GM21390 (cell line): ENCODE data around the gene KRT14.
"Not testable (repeated sequence)": the region's sequence is repeated elsewhere in the genome, so short reads cannot be mapped to it uniquely, and the experiment has no call there.

Source experiments
- ATAC-seq: cut with Tn5 transposase; IDR thresholded peaks from one replicate; pipeline ENCODE4 v1.9.1; 2021; ENCODE audit not compliant: unreplicated experiment

Gene KRT14

DNA sequence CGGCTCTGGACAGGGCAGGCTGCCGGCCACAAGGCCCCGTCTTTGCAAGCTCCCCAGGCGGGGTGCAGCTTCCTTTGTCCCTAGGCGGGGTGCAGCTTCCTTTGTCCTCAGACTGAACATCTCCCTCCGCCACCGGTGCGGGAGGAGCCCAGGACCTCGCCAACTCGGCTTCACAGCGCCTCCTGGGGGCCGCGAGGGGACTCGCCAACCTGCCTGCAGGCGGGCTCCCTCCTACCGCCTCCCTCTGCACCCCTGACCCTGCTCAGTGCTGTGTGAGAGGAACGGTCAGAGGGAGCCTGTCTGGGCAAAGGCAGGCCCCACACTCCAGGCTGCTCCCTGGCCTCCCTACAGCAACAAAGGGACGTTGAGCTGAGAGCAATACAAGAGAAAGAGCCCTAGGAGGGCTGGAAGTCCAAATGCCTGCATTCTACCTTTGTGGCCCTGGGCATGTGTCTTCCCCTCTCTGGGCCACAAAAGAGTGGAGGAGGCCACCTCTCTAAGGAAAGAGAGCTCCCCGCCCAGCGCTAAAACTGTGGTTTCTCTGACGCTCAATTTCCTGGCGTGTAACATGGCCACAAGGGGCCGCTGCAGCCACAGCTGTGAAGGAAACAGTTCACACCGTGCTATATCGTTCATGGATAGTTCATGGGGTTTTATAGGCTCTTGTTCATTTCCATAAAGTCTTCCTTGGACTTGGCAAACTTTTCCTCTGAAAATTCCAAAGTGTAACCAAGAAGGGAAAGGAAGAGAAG is 37.7 kb downstream of the KRT14 start:
- no peak for ATAC-seq

DNA sequence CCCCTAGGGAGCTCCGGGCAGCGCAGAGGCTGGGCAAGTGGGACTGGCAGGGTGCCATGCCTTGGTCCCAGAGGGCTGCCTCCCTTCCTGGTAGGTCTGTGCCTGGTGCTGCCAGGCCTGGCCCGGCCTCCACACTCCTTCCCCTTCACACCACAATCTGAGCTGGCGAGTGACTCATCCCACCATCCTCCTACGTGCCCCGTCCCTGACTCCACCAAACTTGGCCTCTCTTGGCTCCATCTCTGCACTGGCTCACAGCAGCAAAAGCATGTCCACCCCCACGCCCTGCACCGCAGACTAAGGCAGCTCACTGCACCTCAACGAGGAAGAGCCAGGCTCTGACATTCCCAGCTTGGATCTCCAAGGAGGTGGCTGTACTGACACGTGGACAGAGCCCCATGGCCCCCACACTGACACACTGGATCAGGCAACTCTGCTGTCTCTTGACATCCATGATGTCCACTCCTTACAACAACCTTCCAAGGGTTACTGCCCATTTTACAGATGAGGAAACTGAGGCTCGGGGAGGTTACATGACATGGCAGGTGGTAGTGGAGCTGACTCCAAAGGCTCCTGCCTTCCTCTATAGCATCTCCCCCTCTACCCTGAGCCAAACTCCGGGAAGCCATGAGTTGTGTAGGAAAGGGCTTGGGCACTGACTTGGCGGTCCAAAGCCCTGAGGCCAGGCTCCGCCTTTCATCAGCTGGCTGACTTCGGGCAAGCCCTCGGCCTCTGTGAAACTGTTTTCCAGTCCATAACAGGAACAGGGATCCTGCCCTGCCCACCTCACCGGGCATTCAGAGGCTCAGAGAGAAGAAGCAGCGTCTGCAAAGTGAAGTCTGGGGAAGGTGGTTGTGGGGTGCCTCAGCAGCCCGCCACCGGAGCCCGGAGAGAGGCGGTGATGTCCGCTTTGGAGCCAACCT is 38.5 kb downstream of the KRT14 start:
- ATAC-seq, result no peak

DNA sequence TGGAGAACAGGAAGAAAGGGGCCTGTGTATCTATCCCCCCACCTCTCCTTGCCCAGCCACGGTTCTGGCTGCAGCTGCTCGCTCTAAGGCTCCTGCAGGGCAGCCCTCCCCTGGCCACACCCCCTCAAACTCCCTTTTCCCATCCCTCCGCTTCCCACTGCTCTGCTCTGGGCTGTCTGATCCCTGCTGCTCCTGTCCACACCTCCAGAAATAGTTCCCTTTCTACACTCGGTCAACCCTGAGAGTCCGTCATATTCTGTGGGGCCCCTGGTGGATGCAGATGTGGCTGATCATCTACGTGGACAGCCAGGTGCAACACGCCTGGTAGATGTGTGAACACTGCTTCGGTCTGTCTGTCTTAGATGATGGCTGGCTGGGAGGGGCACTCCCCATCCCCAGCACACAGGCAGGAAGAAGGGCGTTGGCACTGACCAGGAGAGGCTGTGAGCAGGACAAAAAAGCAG is 39.3 kb downstream of the KRT14 start:
- no peak for ATAC-seq

DNA sequence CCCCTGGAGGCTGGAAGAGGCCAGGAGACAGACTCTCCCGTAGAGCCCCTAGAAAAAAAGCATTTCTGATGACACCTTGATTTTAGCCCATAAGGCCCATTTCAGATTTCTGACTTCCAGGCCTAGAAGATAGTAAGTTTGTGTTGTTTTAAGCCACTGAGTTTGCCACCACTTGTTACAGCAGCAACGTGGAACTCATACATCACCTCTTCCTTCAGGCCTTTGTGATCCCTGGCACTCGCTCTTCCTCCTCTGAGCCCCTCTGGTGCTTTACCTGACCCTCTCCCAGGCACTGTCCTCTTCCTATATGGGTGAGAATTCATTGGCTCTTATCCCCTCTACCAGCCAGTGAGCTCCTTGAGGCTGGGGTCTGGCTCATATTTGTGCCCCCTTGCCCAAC is 39.9 kb downstream of the KRT14 start:
- ATAC-seq, result no peak

DNA sequence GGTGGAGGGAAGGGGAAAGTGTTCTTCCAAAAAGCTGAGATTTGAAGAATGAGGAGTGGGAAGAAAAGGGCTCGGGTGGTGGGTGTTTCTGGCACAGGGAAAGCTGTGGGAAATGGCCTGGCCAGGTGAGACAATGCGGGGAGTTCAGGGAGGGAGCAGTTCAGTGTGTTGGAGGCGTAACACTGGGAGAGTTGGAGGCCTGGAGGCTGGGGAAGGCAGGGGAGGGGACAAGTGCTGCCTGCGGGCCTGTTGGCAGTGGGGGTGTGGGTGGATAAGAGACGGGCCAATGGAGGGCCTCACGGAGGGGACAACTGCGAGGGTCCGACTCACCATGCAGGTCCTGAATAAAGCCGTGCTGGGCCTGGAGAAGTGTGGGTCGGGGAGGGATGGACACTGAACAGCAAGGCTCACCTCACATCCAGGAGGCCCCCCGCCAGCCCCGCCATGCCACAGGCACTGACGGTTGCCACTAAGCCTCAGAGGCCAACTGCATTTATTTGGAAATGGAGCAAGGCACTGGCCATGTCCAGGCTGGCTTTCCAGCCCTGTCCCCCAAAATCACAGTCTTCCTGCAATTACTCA is 40.8 kb downstream of the KRT14 start:
- ATAC-seq, result no peak

DNA sequence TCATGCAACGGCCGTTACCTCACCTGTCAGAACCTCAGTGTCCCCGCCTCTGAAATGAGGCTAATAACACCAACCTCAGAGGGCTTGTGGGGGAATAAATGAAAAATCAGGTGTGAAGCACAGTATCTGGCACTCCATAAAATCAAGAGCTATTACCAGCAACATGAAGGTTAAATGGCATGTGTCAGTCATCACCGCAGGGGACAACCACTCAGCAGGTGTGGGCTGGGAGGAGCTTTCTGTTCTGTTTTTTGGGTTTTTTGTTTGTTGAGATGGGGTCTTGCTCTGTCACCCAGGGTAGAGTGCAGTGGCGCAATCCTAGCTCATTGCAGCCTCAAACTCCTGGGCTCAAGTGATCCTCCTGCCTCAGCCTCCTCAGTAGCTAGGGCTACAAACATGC is 41.8 kb downstream of the KRT14 start:
- no peak for ATAC-seq

DNA sequence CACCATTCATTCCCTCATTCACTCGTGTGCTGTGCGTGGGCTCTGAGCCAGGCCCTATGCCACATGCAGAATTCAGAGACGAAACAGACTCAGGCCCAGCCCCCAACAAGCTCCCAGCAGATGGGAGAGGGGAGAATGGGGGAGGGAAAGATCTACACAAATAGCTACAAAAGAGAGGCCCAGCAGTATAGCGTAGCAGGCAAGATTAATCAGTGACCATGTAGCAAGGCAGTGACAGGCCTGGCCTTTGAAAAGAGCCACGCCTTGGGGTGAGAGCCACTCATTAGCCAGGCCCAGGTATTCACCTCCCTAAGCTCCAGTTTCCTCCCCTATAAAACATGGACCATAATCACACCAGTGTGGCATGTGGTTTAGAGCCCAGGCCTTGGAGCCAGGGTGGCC is 42.2 kb downstream of the KRT14 start:
- no peak for ATAC-seq

DNA sequence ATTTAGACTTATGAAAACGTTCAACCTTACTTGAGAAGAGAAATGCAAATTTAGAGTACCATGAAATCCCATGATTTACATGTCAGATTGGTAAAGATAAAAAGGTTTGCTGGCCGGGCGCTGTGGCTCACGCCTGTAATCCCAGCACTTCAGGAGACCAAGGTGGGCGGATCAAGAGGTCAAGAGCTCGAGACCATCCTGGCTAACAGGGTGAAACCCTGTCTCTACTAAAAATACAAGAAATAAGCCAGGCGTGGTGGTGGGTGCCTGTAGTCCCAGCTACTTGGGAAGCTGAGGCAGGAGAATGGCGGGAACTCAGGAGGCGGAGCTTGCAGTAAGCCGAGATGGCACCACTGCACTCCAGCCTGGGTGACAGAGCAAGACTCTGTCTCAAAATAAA is 43.9 kb downstream of the KRT14 start:
- not testable (repeated sequence) for ATAC-seq

DNA sequence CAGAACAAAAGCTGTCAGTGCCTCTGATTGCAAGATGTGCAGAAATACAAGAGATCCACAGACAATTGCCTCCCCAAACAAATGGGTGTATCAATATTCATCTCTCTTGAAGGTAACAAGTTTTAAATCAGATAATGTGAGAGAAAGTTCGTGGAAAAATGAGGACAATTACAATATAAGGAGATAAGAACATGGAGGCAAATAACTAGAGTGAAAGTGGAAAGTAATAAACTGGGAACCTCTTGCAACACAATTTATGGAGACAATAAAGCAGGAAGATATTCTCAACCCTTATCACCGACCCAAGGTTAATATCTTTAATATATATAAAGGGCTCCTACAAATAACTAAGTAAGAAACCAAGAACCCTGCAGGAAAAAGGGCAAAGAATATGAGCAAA is 44.3 kb downstream of the KRT14 start:
- ATAC-seq, result no peak

DNA sequence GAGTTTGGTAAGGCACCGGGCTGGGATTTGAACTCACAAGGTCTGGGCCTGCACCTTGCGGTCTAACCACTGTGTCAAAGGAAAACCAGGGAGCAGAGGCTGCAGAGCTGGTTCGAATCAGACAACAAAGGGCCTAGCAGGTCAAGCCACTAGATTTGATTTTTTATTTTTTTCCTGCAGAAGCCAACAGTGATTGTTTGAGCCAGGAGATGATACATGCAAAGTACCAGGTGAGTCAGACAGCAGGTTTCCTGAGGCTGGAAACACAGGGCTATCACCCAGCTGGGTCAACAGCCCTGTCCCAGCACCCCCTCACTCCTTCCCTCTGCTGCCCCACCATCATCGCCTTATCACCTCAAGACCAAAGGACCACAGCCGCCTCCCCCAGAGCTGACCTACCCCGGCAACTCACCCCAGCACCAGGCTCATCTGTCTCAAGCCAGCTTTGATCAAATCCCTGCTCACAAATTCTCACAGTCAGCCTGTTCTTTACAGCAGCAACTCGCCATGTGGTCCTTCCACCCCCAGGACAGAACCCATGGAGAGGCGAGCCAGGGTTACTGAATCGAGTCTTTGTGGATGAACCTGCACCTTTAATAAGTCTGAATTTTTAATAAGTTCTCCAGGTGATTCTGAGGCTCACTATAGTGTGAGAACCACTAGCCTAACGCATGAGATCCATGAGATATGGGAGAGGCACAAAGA is 45.6 kb downstream of the KRT14 start:
- ATAC-seq, result no peak

DNA sequence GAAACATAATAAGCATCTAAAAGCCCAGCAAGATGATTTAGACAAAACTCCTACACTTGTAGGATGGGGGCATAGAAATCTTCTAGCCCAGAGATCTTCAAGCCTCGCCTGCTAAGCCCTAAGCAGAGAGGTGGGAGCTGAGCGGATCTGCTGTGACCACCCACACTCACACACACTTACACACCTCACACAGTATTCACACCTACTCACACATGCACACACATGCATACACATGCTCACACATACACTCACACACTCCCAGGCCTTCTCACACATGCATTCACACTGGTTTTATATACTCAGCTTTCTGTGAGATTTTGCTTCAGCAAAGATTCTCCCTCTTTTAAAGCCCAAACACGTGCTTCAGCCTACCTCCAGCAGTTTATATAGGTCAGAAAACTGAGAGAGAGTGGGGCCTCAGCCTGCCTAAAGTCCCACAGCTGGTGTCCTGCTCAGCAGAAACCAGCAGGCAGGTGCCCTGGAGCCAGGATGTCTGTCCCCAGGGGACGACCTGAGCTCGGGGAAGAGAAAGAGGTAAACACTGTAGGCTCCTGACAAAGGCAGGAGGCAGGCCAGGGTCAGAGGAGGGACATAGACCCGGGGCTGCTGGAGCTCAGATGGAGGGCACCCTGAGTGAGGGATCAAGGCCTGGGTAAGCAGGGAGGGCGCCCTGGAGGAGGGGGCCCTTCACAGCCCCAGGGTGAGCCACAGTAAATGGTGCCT is 46.6 kb downstream of the KRT14 start:
- ATAC-seq, result no peak

DNA sequence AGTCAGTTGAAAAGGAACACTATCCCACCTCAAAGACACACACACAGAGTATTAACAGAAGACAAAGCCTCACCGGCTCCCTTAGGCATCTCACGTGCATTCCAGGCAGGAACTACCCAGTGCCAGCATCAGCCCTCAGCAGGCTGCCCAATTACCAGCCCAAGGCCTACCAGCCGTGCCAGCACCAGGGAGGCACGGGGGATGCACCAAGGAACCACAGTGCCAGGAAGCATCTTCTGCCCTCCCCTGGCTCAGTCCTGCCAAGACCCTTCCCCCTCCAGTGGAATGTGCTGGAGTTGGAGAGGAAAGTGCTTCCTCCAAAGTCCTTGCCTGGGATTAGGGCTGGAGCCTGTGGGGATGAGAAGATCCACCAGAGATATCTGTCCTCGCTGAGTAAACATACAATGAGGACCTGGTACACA is 47.6 kb downstream of the KRT14 start:
- no peak for ATAC-seq

DNA sequence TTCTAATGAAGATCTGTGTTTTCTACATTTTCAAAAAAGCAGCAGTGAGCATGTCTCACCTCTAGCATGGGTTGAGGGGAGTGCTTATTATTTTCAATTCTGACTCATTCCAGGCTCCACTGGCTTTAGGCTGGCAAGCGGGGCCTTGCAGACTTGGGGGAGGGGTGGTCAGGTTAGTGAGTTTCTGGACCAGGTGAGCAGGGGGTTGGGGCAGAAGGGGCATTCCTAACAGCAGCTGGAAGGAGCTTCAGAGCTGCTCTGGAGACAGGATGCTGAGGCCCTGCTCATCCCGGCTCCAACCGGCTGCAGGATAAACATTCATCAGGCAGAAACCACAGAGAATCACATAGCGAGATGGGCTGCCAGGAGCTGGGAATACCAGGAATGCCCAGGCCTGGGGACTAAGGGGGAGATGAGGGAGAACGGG is 48.1 kb downstream of the KRT14 start:
- ATAC-seq, result no peak

DNA sequence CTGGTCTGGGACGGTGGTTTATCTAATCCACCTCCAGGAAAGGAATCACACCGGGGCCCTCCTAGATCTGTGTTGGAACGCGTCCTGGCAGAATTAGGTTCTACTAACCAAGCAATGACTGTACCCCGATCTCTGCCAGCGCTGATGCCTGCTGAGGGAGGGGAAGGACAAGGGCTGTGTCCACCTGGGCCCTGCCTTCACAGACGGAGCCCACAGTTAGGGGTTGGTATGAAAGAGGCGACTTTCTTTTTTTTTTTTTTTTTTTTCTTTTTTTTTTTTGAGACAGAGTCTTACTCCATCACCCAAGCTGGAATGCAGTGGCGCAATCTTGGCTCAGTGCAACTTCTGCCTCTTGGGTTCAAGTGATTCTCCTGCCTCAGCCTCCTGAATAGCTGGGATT is 48.7 kb downstream of the KRT14 start:
- ATAC-seq, result no peak

DNA sequence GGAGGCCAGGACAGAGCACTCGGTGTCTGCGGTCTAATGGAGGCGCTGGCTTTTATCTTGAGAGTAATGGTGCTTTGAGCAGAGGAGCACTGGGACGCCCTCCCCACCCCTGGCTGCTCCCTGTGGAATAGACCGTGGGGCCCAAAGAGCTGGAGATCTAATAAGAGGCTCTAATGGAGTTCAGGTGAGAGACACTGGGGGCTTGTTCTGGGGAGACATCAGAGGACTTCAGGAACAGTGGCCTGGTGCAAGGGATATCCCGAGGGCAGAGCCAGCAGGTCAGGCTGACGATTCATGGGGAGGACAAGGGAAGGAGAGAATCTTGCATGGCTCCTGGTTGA is 49.1 kb downstream of the KRT14 start:
- ATAC-seq, result no peak

DNA sequence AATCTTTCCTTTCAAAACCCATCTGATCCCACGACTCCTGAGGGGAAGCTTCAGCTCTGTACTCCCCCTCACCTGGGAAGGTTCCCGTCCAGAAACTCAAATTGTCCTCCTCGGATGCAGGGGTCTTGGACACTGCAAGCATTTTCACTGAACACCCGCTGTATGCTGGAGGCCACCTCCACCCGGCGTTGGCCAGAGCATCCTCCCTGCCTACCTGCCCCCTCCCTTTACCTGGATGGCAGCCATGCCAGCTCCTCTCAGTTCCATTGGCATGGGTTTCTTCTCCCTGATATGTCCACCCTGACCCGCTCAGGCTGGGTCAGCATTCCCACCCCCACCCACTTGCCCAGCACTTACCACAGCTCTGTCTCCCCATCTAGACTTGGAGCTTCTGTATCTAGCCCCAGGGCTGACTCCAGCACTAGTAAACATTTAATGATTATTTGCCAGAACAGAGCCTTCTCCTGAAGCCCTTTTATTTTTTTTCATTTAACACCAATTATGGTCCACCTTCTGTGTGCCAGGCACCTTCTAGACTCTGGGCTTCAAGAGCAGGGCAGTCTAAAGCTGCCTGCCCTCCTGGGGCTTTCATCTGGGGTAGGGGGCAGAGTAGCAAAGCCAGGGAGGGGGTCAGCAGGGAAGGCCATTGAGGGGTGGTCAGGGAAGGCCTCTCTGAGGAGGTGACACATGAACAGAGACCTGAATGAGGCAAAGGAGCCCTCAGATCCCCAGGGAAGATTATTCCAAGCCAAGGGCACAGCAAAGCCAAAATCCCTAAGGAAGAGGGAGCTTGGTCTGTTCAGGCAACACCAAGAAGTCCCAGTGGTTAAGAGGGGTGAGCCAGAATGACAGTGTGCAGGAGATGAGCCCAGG is 49.7 kb downstream of the KRT14 start:
- no peak for ATAC-seq

DNA sequence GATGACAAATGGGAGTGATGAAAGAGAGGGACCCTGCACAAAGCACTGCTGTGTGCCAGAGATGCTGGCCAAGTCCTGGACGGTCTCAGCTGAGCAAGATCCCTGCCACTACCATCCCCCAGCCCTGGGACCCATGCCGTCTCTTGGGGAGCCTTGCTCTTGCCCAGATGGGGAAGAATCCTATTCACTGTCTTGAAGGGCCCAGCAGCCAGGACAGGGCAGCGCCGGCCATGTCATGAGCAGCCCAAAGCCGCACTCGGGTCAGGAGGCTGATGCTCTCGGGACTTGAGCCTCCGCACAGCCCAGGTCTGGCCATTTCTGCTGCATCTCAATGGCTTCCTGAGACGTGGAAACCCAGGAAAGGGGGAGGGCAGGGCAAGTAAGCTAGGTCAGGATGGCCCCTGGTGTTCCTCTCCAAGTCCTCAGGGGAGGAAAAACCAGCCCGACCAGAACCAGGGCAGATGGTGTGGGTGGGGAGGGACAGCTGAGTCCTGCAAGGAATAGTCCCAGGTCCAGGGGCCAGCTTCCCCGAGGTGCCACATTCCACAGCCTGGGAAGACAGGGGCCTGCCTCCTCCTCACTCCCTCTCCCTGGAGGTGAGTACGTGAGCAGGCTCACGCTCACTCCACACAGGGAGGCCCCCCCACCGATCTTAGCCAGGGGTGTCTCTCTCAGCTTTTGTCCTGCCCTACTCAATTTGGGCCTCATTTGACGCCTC is 50.8 kb downstream of the KRT14 start:
- ATAC-seq, result no peak

DNA sequence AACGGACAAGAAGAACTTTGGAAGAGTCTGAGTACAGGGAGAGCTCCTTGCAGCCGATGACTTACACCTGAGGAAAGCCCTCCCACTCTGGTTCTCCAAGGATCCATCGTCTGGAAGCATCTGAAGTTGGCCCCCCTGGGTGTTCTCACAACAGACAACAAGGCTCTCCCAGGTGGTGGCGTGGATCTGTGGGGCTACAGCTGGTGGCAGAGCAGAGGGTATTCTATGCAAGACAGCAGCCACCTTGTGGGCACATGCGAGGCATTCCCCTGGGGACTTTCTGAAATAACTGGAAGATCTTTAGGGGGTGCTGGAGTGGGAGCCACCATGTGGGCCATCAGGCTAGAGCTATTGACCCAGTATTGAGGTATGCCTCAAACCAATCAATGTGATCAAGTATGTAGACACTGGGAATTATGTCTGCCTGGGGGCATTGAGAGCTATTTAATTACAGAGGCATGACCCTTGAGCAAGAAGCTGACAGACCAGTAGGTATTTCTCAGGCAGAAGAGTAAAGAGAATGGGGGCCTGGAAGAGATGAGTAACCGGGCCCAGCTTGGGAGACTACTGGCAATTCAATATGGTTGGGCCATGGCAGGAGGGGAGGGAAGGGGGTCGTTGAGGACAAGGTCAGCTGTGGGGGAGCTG is 51.7 kb downstream of the KRT14 start:
- no peak for ATAC-seq
